GM21447 (cell line): ENCODE measurements around the gene CHCHD3.

ENCODE experiments used
- ATAC-seq: cut with Tn5 transposase; IDR thresholded peaks from one replicate; pipeline ENCODE4 v1.9.1; 2021; ENCODE audit not compliant: unreplicated experiment

The CHCHD3 gene

GRCh38 chr7:132782777-132783640 is 298.9 kb downstream of the CHCHD3 start:
- no peak for ATAC-seq

- ATAC-seq: no peak
Observed at GRCh38 chr7:132780822-132781221, 301.1 kb downstream of the CHCHD3 start.

DNA sequence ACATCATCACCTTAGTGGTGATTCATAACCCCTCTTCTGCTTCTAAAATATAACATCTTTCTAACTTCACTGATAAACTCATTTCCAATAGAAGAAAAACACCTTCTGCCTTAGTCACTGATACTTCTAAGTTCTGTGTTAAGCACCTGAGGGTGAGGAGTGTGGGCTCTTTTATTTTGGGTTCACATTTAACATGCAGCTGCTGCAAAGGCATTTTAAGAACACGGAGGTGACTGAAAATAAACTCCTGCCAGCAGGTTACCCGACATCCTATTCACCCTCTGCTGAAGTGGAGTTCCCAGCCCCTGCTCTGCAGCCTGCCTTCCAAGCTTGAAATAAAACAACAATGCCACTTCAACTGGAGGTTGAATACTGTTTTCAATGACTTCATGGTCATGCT is 302.7 kb downstream of the CHCHD3 start:
- ATAC-seq: no peak

DNA sequence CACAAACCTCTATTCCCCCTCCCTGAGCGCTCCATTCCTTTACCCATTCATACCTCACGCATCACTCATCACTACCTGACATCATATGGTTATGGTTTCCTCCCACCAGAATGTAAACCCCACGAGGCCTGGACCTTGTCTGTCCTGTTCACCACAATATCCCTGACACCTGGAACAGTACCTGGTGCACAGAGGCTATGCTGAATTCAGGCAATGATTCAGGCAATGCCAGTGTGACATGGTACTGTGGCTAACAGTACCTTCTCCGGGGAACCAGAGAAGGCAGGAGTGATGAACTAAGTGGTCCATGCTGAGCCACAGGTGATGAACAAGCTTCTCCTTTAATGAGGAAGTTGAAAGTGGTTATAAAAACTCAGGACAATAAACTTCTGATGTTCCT is 303.1 kb downstream of the CHCHD3 start:
- no peak for ATAC-seq

DNA sequence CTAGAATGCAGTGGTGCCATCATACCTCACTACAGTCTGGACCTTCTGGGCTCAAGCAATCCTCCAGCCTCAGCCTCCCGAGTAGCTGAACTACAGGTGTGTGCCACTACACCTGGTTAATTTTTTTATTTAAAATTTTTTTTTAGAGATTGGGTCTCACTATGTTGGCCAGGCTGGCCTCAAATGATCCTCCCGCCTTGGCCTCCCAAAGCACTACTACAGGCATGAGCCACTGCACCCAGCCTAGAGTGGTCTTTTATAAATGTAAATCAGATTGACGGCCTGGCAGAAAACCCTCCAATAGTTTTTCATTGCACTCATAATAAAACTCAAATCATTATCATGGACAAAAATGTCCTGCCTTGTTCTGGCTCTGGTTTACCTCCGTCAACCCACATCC is 303.9 kb downstream of the CHCHD3 start:
- ATAC-seq: no peak

DNA sequence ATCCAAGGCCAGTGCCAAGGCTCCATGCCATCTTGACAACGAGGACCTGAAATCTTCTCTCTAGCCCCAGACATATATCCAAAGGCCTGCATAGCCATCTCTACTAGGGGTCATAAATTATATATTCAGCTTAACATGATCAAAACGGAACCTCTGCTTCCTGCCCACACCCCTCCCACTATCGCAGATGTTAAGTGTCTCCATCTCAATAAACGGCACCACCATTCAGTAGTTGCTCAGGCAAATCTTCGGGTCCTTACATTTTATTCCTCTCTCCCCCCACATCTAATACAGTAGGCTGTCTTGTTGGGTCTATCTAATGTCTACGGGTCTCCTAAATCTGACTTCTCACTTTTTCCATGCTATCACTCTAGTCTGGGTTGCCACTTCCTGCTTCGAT is 304.5 kb downstream of the CHCHD3 start:
- ATAC-seq: no peak

GRCh38 chr7:132776048-132776620 is 305.8 kb downstream of the CHCHD3 start:
- ATAC-seq: no peak

GRCh38 chr7:132773527-132773956 is 308.3 kb downstream of the CHCHD3 start:
- no peak for ATAC-seq

DNA sequence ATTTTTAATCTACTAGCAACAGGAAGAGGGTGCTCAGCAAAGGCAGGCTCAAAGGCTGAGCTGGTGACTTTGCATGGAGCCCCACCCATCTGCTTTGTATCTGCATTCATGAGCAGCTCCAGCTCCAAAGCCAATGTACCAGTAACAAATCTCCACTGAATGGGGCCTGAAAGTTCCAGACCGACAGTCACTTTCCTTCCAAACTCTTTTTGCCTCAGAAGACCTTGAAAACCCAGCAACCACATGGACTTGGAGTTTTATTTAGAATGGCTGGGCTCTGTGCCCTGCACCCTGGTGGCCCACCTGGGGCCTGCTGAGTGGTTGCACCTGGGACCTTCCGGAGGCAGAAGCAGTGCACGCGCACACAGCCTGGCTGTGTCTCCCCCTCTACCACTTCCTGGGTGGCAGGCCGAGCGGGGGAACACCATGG is 310.6 kb downstream of the CHCHD3 start:
- no peak for ATAC-seq

GRCh38 chr7:132770055-132770454 is 311.8 kb downstream of the CHCHD3 start:
- ATAC-seq: no peak

DNA sequence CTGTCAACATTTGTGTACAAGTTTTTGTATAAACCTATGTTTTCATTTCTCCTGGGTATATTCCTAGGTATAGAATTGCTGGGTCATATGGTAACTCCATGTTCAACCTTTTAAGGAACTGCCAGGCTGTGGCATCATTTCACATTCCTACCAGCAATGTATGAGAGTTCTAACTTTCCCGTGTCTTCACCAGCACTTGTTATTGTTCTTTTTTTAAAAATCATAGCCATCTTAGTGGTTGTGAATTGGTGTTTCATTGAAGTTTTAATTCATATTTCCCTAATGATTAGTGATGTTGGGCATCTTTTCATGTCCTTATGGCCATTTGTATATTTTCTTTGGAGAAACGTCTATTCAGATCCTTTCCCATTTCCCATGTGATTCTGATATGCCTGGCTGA is 312.6 kb downstream of the CHCHD3 start:
- ATAC-seq: no peak

- no peak for ATAC-seq
Observed at GRCh38 chr7:132768099-132768498, 313.8 kb downstream of the CHCHD3 start.

GRCh38 chr7:132767378-132767777 is 314.5 kb downstream of the CHCHD3 start:
- no peak for ATAC-seq

DNA sequence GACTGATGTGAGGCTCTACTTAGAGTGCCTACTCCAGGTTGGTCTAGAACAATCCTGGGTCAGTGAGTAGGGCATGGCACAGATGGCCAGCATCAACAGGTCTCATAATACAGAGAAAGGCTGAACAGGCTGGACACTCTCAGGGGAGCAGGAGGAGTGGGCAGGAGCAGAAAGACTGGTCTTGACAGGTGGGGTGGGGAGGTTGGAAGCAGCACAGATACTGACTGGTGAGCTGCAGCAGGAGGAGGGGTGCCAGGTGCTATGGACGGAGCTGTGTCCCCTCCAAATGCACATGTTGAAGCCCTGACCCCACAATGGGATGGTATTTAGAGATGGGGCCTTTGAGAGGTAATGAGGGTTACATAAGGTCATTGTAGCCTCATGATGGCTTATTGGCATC is 315.2 kb downstream of the CHCHD3 start:
- ATAC-seq: no peak

GRCh38 chr7:132765861-132766260 is 316.0 kb downstream of the CHCHD3 start:
- ATAC-seq: no peak

- no peak for ATAC-seq
Observed at GRCh38 chr7:132764762-132765161, 317.1 kb downstream of the CHCHD3 start.

- ATAC-seq: no peak
Observed at GRCh38 chr7:132760866-132761265, 321.0 kb downstream of the CHCHD3 start.

- no peak for ATAC-seq
Observed at GRCh38 chr7:132760244-132760623, 321.7 kb downstream of the CHCHD3 start.

GRCh38 chr7:132759482-132760243 is 322.2 kb downstream of the CHCHD3 start:
- ATAC-seq: no peak

DNA sequence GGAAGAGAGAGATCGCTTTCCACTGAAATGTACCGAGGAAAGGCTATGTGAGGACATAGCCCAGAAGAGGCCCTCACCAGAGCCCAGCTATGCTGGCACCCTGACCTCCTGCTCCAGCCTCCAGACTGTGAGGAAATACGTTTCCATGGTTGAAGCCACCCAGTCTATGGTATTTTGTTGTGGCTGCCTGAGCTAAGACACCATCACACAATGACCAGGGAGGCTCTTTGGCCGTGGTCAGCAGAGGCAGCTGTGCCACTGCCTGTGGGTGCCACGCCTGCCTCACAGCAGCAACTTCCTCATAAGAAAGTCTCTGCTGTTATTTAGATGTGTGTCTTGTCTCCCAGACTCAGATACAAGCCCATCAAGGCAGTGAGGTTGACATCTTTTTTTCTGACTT is 322.9 kb downstream of the CHCHD3 start:
- no peak for ATAC-seq

GRCh38 chr7:132757783-132758182 is 324.1 kb downstream of the CHCHD3 start:
- ATAC-seq: no peak

DNA sequence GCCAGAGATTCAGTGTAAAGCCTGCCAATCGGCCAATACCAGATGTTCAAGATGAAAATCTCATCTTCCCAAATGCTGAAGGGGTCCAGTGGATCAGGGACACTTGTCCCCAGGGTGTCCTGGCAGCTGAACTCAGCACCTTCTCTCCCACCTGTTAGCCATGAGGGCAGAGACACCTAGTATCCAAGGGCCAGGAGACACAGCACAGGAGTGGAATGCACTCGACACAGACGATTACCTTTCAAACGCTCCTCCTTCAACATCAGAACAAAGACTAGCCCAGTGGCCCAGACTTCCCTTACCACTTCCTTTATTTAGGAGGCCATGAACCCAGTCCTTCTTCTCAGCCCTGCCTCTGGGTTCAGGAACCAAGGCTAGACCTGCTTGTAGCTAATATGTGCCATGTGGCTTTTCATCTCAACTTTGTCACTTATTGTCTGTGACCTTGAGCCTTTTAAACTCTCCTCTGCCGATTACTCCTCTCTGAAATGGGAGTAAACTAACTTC is 325.4 kb downstream of the CHCHD3 start:
- ATAC-seq: no peak
